ES-I3 (cell line): ENCODE results near the gene ZNF354C.

Source experiments
- H3K36me3 ChIP-seq: 2 replicates; pipeline ENCODE4 v1.6.1; 2013; ENCODE audit warnings: mild to moderate bottlenecking, low read length, control low read depth, moderate library complexity; ENCODE audit not compliant: insufficient read depth
- H3K4me1 ChIP-seq: 2 replicates; pipeline ENCODE4 v1.6.1; 2013; ENCODE audit warnings: mild to moderate bottlenecking, control low read depth, low read length; ENCODE audit not compliant: insufficient read depth
- H3K9ac ChIP-seq: 2 replicates; pipeline ENCODE4 v1.6.1; 2013; ENCODE audit warnings: low read depth, mild to moderate bottlenecking, low read length, moderate library complexity
- H3K9me3 ChIP-seq: 2 replicates; pipeline ENCODE4 v1.6.1; 2013; ENCODE audit warnings: mild to moderate bottlenecking, low read length, moderate library complexity; ENCODE audit not compliant: control insufficient read depth, insufficient read depth

ZNF354C gene

GRCh38 chr5:179128976-179129375, 68.8 kb downstream of the ZNF354C start:
- H3K36me3 ChIP-seq: no peaks in the 10 kb centered on the region
- no peaks in the 10 kb centered on the region for H3K4me1 ChIP-seq
- H3K9me3 ChIP-seq: no peaks in the 10 kb centered on the region
- no peak overlapping the region for H3K9ac ChIP-seq

DNA sequence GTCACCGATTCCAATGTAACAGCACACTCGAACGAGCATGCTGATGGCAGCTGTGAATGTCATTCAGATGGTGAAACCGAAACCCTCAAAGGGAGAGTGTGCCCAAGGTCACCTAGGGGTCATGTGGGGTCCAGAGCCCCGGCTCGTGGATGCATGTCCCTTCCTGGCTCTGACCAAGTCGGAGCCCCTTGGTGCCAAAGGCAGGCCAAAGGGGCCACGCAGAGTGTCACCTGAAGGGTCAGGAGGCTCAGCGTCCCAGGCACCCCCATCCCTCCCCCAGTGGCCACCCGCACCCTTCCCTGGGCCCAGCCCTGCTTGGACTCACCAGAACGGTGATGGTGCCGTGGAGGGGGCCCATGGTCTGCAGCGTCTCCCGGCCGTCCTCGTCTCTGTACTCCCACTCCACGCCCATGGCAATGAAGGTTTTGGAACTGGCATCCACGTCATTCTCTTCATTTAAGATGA, 69.5 kb downstream of the ZNF354C start:
- no peaks in the 10 kb centered on the region for H3K36me3 ChIP-seq
- no peaks in the 10 kb centered on the region for H3K9me3 ChIP-seq
- H3K9ac ChIP-seq: no peak overlapping the region
- no peaks in the 10 kb centered on the region for H3K4me1 ChIP-seq

DNA sequence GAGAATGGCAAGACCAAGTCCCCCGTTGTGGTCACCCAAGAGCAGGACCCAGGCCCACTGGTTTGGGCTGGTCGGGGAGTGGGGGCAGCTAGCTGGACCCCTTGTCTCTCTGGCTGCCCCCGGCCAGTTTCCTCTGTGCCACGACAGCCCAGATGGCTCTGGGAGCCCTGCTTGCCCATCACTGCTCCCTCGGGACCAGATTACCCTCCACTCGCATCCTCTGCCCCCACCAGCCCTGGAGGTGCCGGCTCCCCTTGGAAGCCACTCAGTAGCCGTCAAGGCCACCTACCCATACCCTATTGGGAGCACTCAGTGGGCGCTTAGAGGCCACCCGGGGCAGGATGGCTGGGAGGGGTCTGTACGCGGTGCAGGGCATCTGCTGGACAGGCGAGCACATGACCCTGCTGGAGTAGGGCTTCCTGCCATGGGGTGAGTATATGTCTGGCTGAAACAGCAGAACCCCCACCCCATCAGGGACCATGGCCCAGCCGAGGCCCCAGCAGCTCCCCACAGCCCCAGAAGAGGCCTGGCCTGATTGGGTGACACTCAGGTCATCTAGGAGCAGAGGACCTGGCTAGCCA, 70.0 kb downstream of the ZNF354C start:
- Histone ChIP-seq H3K36me3 (no peaks in the 10 kb centered on the region), H3K4me1 (no peaks in the 10 kb centered on the region), H3K9me3 (no peaks in the 10 kb centered on the region), H3K9ac (no peak overlapping the region)

- Histone ChIP-seq H3K9ac (no peak overlapping the region), H3K36me3 (no peaks in the 10 kb centered on the region), H3K9me3 (no peaks in the 10 kb centered on the region), H3K4me1 (no peaks in the 10 kb centered on the region)
Observed at GRCh38 chr5:179131321-179131835, 71.2 kb downstream of the ZNF354C start.

- no peaks in the 10 kb centered on the region for H3K9me3 ChIP-seq
Observed at GRCh38 chr5:179131886-179132585, 71.9 kb downstream of the ZNF354C start.

DNA sequence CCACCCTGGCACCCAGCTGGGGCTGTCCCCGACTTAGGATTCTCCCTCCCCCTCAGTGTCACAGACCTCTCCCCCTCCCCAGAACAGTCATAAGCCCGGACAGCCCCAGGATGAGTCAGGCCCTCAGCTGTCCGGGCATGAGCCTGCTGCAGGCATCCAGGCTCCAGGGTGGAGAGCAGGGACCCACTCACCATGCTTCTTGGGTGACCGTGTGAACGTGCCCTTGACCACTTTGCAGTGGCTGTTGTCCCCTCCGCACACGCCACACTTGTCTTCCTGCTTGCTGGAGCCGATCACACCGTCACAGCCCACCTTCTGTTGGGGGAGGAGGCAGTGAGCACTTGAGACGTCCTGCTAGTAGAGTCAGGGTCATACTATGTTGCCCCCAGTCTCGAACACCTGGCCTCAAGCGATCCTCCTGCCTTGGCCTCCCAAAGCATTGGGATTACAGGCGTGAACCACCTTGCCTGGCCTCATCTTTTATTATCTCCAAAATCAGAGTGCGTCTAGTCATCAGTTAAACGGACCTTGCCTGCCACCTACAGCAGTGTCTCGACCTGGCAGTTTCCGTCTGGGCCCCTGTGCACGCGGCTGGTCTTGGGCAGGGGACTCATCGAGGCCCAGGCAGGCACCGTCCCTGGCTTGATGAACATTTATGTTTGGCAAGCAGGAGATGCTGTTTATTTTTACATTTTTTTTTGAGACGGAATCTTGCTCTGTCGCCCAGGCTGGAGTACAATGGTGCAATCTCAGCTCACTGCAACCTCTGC, 72.6 kb downstream of the ZNF354C start:
- H3K36me3 ChIP-seq: no peaks in the 10 kb centered on the region
- no peaks in the 10 kb centered on the region for H3K9me3 ChIP-seq
- H3K9ac ChIP-seq: no peak overlapping the region
- no peaks in the 10 kb centered on the region for H3K4me1 ChIP-seq

More at GRCh38 chr5:179131886-179132585, 71.9 kb downstream of the ZNF354C start:
- no peaks in the 10 kb centered on the region for H3K36me3 ChIP-seq
- no peak overlapping the region for H3K9ac ChIP-seq
- H3K4me1 ChIP-seq: no peaks in the 10 kb centered on the region
